Suprapubic skin (tissue), 4 donors: Measurements from ENCODE around the gene TSR2. TPM values are rescaled to one million over a fixed set of nuclear protein-coding genes. Genes with fewer than 3 reads are reported as not detected.
"Not testable (repeated sequence)": the region's sequence is repeated elsewhere in the genome, so short reads cannot be mapped to it uniquely, and the experiment has no call there.

Experiments
- DNase-seq, 2 donors: peaks; one replicate each; pipeline ENCODE4 v3.0.0-alpha.2; 2019; ENCODE audit warnings: low spot score in 2 of 2
- H3K27ac ChIP-seq: fragments of 200-600 bp; sonication (generic); one replicate; pipeline ENCODE4 v1.5.1; 2019
- H3K27me3 ChIP-seq: fragments of 200-600 bp; sonication (generic); one replicate; pipeline ENCODE4 v1.5.1; 2019
- H3K36me3 ChIP-seq: fragments of 200-600 bp; sonication (generic); one replicate; pipeline ENCODE4 v1.5.1; 2019
- H3K4me1 ChIP-seq: fragments of 200-600 bp; sonication (generic); one replicate; pipeline ENCODE4 v1.5.1; 2019
- H3K4me3 ChIP-seq: fragments of 200-600 bp; sonication (generic); one replicate; pipeline ENCODE4 v1.5.1; 2019; ENCODE audit warnings: mild to moderate bottlenecking
- H3K9me3 ChIP-seq: fragments of 200-600 bp; sonication (generic); one replicate; pipeline ENCODE4 v1.5.1; 2019
- CTCF ChIP-seq, 2 donors: fragments of 200-600 bp in 1 of 2; fragments of 450-650 bp in 1 of 2; sonication (generic) in 1 of 2; IDR thresholded peaks; one replicate each; pipeline ENCODE4 v1.5.1; 2016 to 2019; ENCODE audit warnings: antibody characterized with exemption in 2 of 2, mild to moderate bottlenecking in 1 of 2, moderate library complexity in 1 of 2
- EP300 ChIP-seq: sonication (generic); formaldehyde crosslinking; IDR thresholded peaks from one replicate; pipeline ENCODE4 v1.6.1; 2017; ENCODE audit warnings: antibody characterized with exemption
- POLR2A ChIP-seq, 2 donors: fragments of 450-650 bp; IDR thresholded peaks; one replicate each; pipeline ENCODE4 v1.6.1; 2017; ENCODE audit warnings: antibody characterized with exemption in 2 of 2, mild to moderate bottlenecking in 2 of 2, moderate library complexity in 2 of 2
- POLR2AphosphoS5 ChIP-seq, 3 donors: sonication (generic); formaldehyde crosslinking; IDR thresholded peaks; one replicate each; pipeline ENCODE4 v1.6.1; 2017; ENCODE audit warnings: antibody characterized with exemption in 3 of 3
- WGBS: methylation state at CpG from one replicate; pipeline ENCODE4 v1.1.5; 2018; 5-methylcytosine and 5-hydroxymethylcytosine counted together
- total RNA-seq, 4 donors: library from RNA; depleted of rRNA; stranded (reverse); fragments of >200 nt; gene quantifications; one replicate each; pipeline ENCODE4 v1.1.0, GENCODE V29; 2016

TSR2 gene
- total RNA-seq, 4 donors from 2014 or later = 18.2 to 26.3 (median 21.9) TPM

- H3K9me3 ChIP-seq = no peaks in the 10 kb centered on the region
- TF ChIP-seq CTCF (IDR thresholded peaks at IDR 0.05) = no peak
- H3K36me3 ChIP-seq = no peaks in the 10 kb centered on the region
- no peak for DNase-seq
- H3K27me3 ChIP-seq = no peaks in the 10 kb centered on the region
- WGBS = 65% methylated on average over 2 of the region's 3 CpGs
- H3K4me3 ChIP-seq = no peak overlapping the region
- peaks cover 29% of the 10 kb centered on the region for H3K4me1 ChIP-seq
- no peak overlapping the region for H3K27ac ChIP-seq
Observed at GRCh38 chrX:54484666-54485065, 44.5 kb downstream of the TSR2 start.

GRCh38 chrX:54489819-54490218, 49.6 kb downstream of the TSR2 start:
- 88% methylated on average over 5 of the region's 5 CpGs for WGBS
- H3K36me3 ChIP-seq, DNase-seq, H3K4me1 ChIP-seq, H3K27ac ChIP-seq, H3K4me3 ChIP-seq, H3K27me3 ChIP-seq, H3K9me3 ChIP-seq: not testable (repeated sequence)

- Histone ChIP-seq H3K27ac (no peak overlapping the region), H3K4me3 (no peak overlapping the region), H3K36me3 (no peaks in the 10 kb centered on the region), H3K4me1 (peaks cover 7% of the 10 kb centered on the region), H3K27me3 (no peaks in the 10 kb centered on the region), H3K9me3 (no peaks in the 10 kb centered on the region)
- 45% methylated on average over 6 of the region's 6 CpGs for WGBS
- no peak for DNase-seq
- TF ChIP-seq CTCF (IDR thresholded peaks at IDR 0.05) (no peak), EP300 (no peak), POLR2AphosphoS5 (IDR thresholded peaks at IDR 0.05) (no peak), POLR2A (IDR thresholded peaks at IDR 0.05) (no peak)
Observed at GRCh38 chrX:54492340-54492739, 52.1 kb downstream of the TSR2 start.

GRCh38 chrX:54494166-54494988, 54.2 kb downstream of the TSR2 start:
- 46% methylated on average over 10 of the region's 10 CpGs for WGBS
- Histone ChIP-seq H3K27ac (peak overlapping the region; percentile 59), H3K36me3 (no peaks in the 10 kb centered on the region), H3K27me3 (no peaks in the 10 kb centered on the region), H3K4me3 (peak overlapping the region; percentile 73), H3K4me1 (peaks cover 7% of the 10 kb centered on the region), H3K9me3 (no peaks in the 10 kb centered on the region)
- no peak for TF ChIP-seq POLR2AphosphoS5 (IDR thresholded peaks at IDR 0.05)
- no peak for TF ChIP-seq CTCF (IDR thresholded peaks at IDR 0.05)
- no peak for TF ChIP-seq EP300
- no peak for TF ChIP-seq POLR2A (IDR thresholded peaks at IDR 0.05)
- no peak for DNase-seq

Other genes starting within 250 kb of the TSR2 start
- gene WNK3, start 82.4 kb upstream of the TSR2 start, total RNA-seq = 1 to 10 TPM in 2 of 4 donors, under 1 TPM in 2; 0.34 to 1.4 (median 0.82) TPM
- 1 to 10 TPM; 5.8 to 9.5 (median 8.6) TPM for gene FGD1, start 55.8 kb downstream of the TSR2 start, total RNA-seq
- gene GNL3L, start 89.8 kb downstream of the TSR2 start, total RNA-seq = 10 to 100 TPM; 28.0 to 39.2 (median 32.4) TPM